IPS-11a (cell line): ENCODE results near the gene CNFN.
"Not testable (repeated sequence)": the region's sequence is repeated elsewhere in the genome, so short reads cannot be mapped to it uniquely, and the experiment has no call there.

Source experiments
- H3K4me3 ChIP-seq: one replicate; pipeline ENCODE4 v1.5.1; 2013; ENCODE audit warnings: low read depth, low read length, control low read depth

The CNFN gene

GRCh38 chr19:42352301-42353259 lies 37.5 kb downstream of the CNFN start:
- H3K4me3 ChIP-seq, result no peak overlapping the region

- no peak overlapping the region for H3K4me3 ChIP-seq
Observed at GRCh38 chr19:42351079-42351735, 38.9 kb downstream of the CNFN start.

DNA sequence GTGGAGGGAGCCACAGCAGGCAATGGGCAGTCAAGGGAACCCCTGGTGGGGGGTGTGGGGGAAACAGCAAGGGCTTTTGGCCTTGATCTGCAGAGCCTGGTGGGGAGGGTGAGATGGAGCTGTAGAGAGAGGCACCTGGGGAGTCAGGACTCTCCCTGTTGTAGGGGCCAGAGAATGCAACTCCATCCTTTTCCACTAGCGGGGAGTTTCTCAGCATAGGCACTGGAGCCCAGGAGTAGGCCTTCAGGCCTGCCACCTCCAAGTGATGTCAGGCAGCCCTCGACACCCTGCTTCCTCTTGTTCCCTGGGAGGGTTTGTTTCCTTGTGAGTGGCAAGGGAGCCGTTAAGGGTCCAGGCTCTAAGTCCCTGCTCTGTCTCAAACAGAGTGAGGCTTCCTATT lies 39.7 kb downstream of the CNFN start:
- no peak overlapping the region for H3K4me3 ChIP-seq

- H3K4me3 ChIP-seq, result no peak overlapping the region
Observed at GRCh38 chr19:42349378-42350107, 40.6 kb downstream of the CNFN start.

DNA sequence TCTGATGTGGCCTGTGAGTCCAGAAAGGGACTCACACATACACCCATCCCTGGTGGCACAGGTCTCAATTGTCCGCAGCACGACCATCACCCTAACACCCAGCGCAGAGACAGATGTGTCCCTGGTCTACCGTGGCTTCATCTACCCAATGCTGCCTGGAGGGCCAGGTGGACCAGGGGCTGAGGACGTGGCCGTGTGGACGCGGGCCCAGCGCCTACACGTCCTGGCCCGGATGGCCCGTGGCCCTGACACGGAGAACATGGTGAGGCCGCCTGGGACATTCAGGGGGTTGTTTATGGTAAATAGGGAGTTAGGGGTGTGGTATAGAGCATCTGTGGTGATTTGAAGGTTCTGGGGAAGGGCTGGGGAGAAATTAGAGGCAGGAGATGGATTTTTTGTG lies 41.9 kb downstream of the CNFN start:
- H3K4me3 ChIP-seq, result no peak overlapping the region

DNA sequence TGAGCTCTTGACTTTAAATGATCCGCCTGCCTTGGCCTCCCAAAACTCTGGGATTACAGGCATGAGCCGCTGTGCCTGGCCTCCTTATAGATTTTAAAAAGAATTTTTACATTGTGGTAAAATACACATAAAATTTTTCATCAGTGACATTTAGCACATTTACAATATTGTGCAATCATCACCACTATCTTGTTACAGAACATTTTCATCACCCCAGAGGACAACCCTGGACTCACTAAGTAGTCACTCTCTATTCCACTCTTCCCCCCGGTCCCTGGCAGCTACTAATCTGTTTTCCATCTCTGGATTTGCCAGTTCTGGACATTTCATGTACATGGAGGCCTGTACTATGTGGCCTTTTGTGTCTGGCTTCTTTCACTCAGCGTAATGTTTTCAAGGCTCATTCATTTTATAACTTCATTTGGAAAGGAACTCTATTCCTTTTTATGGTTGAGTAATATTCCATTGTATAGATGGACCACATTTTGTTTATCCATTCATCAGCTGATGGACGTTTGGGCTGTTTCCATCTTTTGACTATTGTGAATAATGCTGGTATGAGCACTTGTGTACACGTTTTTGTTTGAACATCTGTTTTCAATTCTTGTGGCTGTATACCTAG lies 44.8 kb downstream of the CNFN start:
- H3K4me3 ChIP-seq, result no peak overlapping the region

GRCh38 chr19:42344336-42344893 lies 45.7 kb downstream of the CNFN start:
- no peak overlapping the region for H3K4me3 ChIP-seq

DNA sequence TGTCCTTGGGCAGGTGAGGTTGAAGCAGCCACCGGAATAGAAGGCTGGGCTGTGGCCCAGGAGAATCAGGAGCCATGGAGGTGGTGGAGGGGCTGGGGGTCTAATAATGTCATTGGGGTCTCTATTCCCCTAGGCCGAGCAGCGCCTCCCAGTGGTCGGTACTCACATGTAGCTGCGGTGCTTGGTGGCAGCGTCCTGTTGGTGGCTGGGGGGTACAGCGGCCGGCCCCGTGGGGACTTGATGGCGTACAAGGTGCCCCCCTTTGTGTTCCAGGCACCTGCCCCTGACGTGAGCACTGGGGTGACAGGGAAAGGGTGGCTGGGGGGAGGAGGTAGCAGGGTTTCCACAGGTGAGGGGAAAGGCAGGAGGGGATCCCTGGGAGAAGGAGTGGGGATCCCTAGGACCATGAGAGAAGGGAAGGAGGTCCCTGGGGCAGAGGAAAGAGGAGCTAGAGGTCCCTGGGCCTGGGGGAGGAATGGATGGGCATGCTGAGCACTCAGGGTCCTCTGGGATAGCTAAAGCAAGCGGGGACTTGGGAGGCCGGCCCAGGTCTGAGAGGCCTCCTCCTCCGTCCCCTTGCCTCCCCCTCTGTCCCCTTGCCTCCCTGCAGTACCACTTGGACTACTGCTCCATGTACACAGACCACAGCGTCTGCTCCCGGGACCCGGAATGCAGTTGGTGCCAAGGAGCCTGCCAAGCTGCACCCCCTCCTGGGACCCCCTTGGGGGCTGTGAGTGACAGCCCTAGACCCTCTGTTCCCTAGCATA lies 46.6 kb downstream of the CNFN start:
- H3K4me3 ChIP-seq, result no peak overlapping the region

- not testable (repeated sequence) for H3K4me3 ChIP-seq
Observed at GRCh38 chr19:42339922-42340321, 50.2 kb downstream of the CNFN start.

DNA sequence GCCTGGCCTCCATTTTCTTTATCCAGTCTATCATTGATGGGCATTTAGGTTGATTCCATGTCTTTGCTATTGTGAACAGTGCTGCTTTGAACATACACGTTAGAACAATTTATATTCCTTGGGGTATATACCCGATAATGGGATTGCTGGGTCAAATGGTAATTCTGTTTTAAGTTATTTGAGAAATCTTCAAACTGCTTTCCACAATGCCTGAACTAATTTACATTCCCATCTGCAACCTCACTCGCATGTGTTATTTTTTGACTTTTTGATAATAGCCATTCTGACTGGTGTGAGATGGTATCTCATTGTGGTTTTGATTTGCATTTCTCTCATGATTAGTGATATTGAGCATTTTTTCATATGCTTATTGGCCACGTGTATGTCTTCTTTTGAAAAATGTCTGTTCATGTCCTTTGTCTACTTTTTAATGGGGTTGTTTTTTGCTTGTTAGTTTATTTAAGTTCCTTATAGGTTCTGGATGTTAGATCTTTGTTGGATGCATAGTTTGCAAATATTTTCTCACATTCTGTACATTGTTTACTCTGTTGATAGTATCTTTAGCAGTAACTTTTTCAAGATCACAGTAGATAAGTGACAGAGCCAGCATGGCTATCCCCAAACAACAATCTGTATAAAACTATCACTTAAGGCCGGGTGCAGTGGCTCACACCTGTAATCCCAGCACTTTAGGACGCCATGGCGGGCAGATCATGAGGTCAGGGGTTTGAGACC lies 50.8 kb downstream of the CNFN start:
- H3K4me3 ChIP-seq, result not testable (repeated sequence)
